Neural crest cell (in vitro differentiated cells): ENCODE measurements around the gene TTLL11. TPM values are rescaled to one million over a fixed set of nuclear protein-coding genes. Genes with fewer than 3 reads are reported as not detected.
"Not testable (repeated sequence)": the region's sequence is repeated elsewhere in the genome, so short reads cannot be mapped to it uniquely, and the experiment has no call there.

ENCODE experiments used
- DNase-seq: peaks from one replicate; pipeline ENCODE4 v3.0.0; 2021; ENCODE audit warnings: low read depth, mixed read lengths, low spot score
- H3K27ac Mint-ChIP-seq: one replicate; pipeline ENCODE4 v1.8.0; 2021; ENCODE audit warnings: mild to moderate bottlenecking, mixed read lengths; ENCODE audit not compliant: unreplicated experiment
- H3K27me3 Mint-ChIP-seq: 2 replicates; pipeline ENCODE4 v1.8.0; 2021; ENCODE audit warnings: low read depth, mild to moderate bottlenecking, mixed read lengths
- H3K36me3 Mint-ChIP-seq: 2 replicates; pipeline ENCODE4 v1.8.0; 2021; ENCODE audit warnings: low read depth, mild to moderate bottlenecking, mixed read lengths
- H3K4me1 Mint-ChIP-seq: 2 replicates; pipeline ENCODE4 v1.8.0; 2021; ENCODE audit warnings: mixed read lengths
- H3K4me3 Mint-ChIP-seq: one replicate; pipeline ENCODE4 v1.8.0; 2021; ENCODE audit warnings: mild to moderate bottlenecking, mixed read lengths
- H3K9me3 Mint-ChIP-seq: 2 replicates; pipeline ENCODE4 v1.8.0; 2021; ENCODE audit warnings: mixed read lengths
- total RNA-seq: library from RNA; stranded (reverse); gene quantifications from 2 replicates; pipeline ENCODE4 v1.2.1, GENCODE V29; 2021
- TF ChIP-seq, protein P1 (sequence below): fragments of 200-600 bp; sonication (generic); conservative IDR thresholded peaks from 2 replicates; pipeline ENCODE4 v1.5.0; 2021; ENCODE audit warnings: antibody characterized with exemption, mild to moderate bottlenecking

The TTLL11 gene
- total RNA-seq, 1 donor from 2014 or later = 9.1 TPM

DNA sequence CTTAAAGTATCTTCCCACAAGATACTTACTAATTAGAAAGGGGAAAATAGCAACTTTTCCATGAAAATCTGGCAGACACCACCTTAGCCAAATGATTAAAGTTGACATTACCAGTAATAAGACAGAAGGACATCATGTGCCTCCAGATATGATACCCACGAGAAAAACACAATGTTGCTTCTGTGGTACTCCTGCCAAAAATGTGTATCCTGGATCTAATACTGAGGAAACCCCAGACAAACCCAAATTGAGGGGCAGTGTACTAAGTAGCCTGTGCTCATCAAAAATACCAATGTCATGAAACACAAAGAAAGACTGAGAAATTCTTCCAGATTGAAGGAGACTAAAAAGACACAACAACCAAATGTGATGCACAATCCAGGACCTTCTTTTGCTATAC lies 85.3 kb downstream of the TTLL11 start:
- Mint-ChIP-seq H3K27ac (no peak overlapping the region), H3K4me3 (no peak overlapping the region), H3K9me3 (no peaks in the 10 kb centered on the region), H3K4me1 (peaks cover 10% of the 10 kb centered on the region), H3K27me3 (no peaks in the 10 kb centered on the region), H3K36me3 (no peaks in the 10 kb centered on the region)
- no peak for DNase-seq
- TF ChIP-seq, protein P1, sequence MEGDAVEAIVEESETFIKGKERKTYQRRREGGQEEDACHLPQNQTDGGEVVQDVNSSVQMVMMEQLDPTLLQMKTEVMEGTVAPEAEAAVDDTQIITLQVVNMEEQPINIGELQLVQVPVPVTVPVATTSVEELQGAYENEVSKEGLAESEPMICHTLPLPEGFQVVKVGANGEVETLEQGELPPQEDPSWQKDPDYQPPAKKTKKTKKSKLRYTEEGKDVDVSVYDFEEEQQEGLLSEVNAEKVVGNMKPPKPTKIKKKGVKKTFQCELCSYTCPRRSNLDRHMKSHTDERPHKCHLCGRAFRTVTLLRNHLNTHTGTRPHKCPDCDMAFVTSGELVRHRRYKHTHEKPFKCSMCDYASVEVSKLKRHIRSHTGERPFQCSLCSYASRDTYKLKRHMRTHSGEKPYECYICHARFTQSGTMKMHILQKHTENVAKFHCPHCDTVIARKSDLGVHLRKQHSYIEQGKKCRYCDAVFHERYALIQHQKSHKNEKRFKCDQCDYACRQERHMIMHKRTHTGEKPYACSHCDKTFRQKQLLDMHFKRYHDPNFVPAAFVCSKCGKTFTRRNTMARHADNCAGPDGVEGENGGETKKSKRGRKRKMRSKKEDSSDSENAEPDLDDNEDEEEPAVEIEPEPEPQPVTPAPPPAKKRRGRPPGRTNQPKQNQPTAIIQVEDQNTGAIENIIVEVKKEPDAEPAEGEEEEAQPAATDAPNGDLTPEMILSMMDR = no peak

DNA sequence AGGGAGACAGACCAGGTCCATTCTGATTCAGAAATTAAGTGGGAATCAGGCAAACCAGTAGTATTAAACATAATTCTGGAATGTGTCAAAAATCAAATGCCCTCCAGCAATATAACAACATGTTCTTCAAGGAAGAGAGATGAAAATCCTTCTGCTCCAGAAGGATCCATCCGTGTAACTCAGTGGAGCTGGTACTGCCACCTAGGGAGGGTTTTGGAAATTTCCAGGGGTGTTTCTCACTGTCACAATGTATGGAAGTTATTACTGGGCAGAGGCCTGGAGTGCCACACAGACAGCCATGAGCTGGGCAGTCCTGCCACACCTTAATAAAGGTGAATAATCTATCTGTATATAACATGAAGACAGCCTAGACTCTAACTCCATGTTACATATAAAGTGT lies 87.5 kb downstream of the TTLL11 start:
- H3K27me3 Mint-ChIP-seq = no peaks in the 10 kb centered on the region
- no peaks in the 10 kb centered on the region for H3K36me3 Mint-ChIP-seq
- no peak for DNase-seq
- no peak overlapping the region for H3K27ac Mint-ChIP-seq
- TF ChIP-seq, protein P1 = peak; percentile 48
- no peak overlapping the region for H3K4me3 Mint-ChIP-seq
- no peaks in the 10 kb centered on the region for H3K9me3 Mint-ChIP-seq
- H3K4me1 Mint-ChIP-seq = peaks cover 6% of the 10 kb centered on the region

DNA sequence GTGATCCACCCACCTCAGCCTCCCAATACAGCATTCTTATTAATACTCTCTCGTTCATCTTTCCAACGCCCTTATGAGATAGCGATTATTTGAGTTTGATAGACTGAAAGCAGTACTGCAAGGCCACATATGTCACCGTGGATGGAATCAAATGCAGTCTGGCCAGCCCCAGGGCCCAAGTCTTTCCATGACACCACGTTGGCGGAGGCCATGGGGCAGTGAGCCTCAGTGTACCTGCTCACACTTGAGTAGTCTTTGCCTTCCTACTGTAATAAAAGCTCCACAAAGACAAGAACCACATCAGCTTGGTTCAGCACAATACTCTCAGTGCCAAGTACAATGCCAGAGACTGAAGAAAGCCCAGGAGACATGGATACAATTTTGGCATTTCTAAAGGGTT lies 88.5 kb downstream of the TTLL11 start:
- Mint-ChIP-seq H3K27ac (no peak overlapping the region), H3K4me3 (no peak overlapping the region), H3K4me1 (peaks cover 8% of the 10 kb centered on the region), H3K9me3 (no peaks in the 10 kb centered on the region), H3K36me3 (no peaks in the 10 kb centered on the region), H3K27me3 (no peaks in the 10 kb centered on the region)
- no peak for DNase-seq
- TF ChIP-seq, protein P1 = no peak

DNA sequence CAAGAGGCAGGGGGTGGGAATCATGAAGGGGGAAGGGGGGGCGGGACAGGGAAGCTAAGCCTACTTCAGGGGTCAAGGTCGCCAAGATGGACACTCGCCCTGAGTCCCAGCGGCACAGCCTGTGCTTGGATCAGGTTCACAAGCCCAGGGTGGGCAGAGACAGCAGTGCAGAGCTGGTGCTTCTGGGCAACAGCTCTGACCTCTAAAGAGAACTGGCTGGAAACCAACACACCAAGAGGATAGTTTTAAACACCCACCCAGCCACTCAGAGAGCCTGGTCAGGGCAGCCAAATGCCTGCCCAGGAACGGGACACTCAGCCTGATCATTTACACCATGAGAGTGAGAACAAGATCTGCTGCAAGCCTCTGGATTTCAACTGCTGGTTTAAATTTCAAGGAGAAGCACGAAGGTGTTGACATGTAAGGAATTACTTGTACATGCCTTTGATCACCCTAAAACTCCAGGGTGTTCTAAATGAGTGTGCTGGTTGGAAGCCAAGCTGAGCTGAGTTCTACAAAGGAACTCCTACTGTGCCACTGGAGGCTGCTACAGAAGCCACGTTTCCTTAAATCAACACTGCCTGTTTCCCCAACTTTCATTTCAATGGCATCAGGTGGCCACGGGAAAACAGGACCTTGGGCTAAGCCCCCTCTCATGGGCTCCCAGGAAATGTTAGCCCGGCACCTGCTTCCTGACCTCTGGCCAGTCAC lies 91.5 kb downstream of the TTLL11 start:
- Mint-ChIP-seq H3K36me3 (no peaks in the 10 kb centered on the region), H3K4me1 (peaks cover 8% of the 10 kb centered on the region), H3K9me3 (no peaks in the 10 kb centered on the region), H3K27me3 (no peaks in the 10 kb centered on the region), H3K4me3 (no peak overlapping the region), H3K27ac (no peak overlapping the region)
- DNase-seq = no peak
- TF ChIP-seq, protein P1 = no peak

GRCh38 chr9:122000526-122000925 lies 92.6 kb downstream of the TTLL11 start:
- H3K36me3 Mint-ChIP-seq, H3K4me3 Mint-ChIP-seq, H3K9me3 Mint-ChIP-seq, DNase-seq, H3K27me3 Mint-ChIP-seq, H3K4me1 Mint-ChIP-seq: not testable (repeated sequence)
- H3K27ac Mint-ChIP-seq = peak overlapping the region; percentile 15

DNA sequence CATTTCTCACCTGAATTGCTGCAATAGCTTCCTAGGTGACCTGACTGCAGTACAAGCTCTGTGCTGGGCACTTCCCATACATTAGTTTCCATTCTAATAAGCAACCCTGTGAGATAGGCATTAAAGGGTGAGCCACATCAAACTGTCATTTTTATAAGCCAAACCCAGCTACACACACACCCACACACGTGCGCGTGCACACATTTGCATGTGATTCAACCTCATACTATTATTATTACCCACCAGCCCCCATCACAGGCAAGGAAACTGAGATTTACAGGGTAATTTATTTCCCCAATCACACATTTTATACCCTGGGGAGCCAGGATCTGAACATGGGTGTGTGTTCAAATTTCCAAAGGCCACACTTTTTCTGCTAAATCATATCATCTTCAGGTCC lies 93.6 kb downstream of the TTLL11 start:
- TF ChIP-seq, protein P1 = no peak
- Mint-ChIP-seq H3K4me3 (no peak overlapping the region), H3K9me3 (no peaks in the 10 kb centered on the region), H3K36me3 (no peaks in the 10 kb centered on the region), H3K27ac (no peak overlapping the region), H3K4me1 (peaks cover 8% of the 10 kb centered on the region), H3K27me3 (no peaks in the 10 kb centered on the region)
- DNase-seq = no peak
